Ishikawa (cell line): ENCODE measurements around the gene GRAMD2A.

Experiments
- CEBPB ChIP-seq: IDR thresholded peaks from 2 replicates; pipeline ENCODE4 v1.6.1; 2012
- CREB1 ChIP-seq: IDR thresholded peaks from 2 replicates; pipeline ENCODE4 v1.6.1; 2012; ENCODE audit warnings: low read depth
- EGR1 ChIP-seq: IDR thresholded peaks from 2 replicates; pipeline ENCODE4 v1.6.1; 2012
- EP300 ChIP-seq: IDR thresholded peaks from 2 replicates; pipeline ENCODE4 v1.6.1; 2012; ENCODE audit warnings: borderline replicate concordance
- FOXM1 ChIP-seq: IDR thresholded peaks from 2 replicates; pipeline ENCODE4 v1.6.1; 2012; ENCODE audit warnings: low read depth, borderline replicate concordance
- MAX ChIP-seq: IDR thresholded peaks from 2 replicates; pipeline ENCODE4 v1.6.1; 2012
- NFIC ChIP-seq: IDR thresholded peaks from 2 replicates; pipeline ENCODE4 v1.6.1; 2012
- RAD21 ChIP-seq: IDR thresholded peaks from 2 replicates; pipeline ENCODE4 v1.6.1; 2012; ENCODE audit warnings: low read depth
- REST ChIP-seq: IDR thresholded peaks from 2 replicates; pipeline ENCODE4 v1.6.1; 2012; ENCODE audit warnings: low read depth, mild to moderate bottlenecking
- TAF1 ChIP-seq: IDR thresholded peaks from 2 replicates; pipeline ENCODE4 v1.6.1; 2012; ENCODE audit warnings: low read depth, mild to moderate bottlenecking
- TCF12 ChIP-seq: IDR thresholded peaks from 2 replicates; pipeline ENCODE4 v1.6.1; 2012; ENCODE audit warnings: low read depth
- TEAD4 ChIP-seq: IDR thresholded peaks from 2 replicates; pipeline ENCODE4 v1.6.1; 2012
- YY1 ChIP-seq: IDR thresholded peaks from 2 replicates; pipeline ENCODE4 v1.6.1; 2012; ENCODE audit warnings: low read depth
- ZBTB7A ChIP-seq: IDR thresholded peaks from 2 replicates; pipeline ENCODE4 v1.6.1; 2012; ENCODE audit warnings: low read depth
- TF ChIP-seq, protein P1 (sequence below): IDR thresholded peaks from 2 replicates; pipeline ENCODE4 v1.6.1; 2012

The GRAMD2A gene

GRCh38 chr15:72154316-72154715 is 43.3 kb downstream of the GRAMD2A start:
- no peak for TF ChIP-seq TEAD4
- TF ChIP-seq TCF12 = no peak
- TF ChIP-seq YY1 = no peak
- no peak for TF ChIP-seq TAF1
- TF ChIP-seq REST = no peak
- no peak for TF ChIP-seq NFIC
- TF ChIP-seq CREB1 = no peak
- TF ChIP-seq EGR1 = no peak
- no peak for TF ChIP-seq CEBPB
- no peak for TF ChIP-seq RAD21
- no peak for TF ChIP-seq MAX
- no peak for TF ChIP-seq EP300
- TF ChIP-seq FOXM1 = no peak
- no peak for TF ChIP-seq ZBTB7A
- TF ChIP-seq, protein P1, sequence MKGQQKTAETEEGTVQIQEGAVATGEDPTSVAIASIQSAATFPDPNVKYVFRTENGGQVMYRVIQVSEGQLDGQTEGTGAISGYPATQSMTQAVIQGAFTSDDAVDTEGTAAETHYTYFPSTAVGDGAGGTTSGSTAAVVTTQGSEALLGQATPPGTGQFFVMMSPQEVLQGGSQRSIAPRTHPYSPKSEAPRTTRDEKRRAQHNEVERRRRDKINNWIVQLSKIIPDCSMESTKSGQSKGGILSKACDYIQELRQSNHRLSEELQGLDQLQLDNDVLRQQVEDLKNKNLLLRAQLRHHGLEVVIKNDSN = no peak

DNA sequence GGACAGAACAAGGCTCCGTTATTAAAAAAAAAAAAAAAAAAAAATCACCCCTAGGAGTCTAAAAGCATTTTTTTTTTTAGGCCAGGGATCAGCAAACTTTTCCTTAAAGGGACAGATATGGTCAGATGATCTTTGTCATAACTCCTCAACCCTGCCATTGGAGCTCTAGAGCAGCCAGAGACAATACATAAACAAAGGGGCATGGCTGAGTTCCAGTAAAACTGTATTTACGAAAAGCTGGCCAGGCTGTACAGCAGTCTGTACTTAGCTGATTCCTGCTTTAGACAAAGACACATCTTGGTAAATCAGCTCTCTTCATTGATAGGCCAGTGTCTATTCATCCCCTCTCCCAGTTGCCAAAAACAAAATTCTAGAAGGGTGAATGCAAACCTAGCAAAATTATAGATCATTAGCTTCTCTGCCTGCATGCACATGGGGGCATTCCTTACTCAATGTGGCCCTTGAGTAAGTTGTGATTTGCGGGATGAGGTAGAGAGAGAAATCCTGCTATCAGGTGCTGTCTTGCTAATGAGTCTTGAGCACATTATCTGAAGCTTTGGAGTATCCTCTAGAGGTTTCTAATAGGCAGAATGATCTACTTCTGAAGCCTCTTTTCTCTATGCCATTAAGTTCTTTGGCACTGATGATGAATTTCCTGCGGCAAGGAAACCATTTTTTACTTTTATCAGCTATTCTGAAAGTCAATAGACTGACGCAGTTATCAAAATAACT is 44.2 kb downstream of the GRAMD2A start:
- no peak for TF ChIP-seq CREB1
- no peak for TF ChIP-seq EGR1
- no peak for TF ChIP-seq EP300
- no peak for TF ChIP-seq FOXM1
- TF ChIP-seq TAF1 = no peak
- TF ChIP-seq ZBTB7A = no peak
- TF ChIP-seq YY1 = no peak
- no peak for TF ChIP-seq RAD21
- no peak for TF ChIP-seq TCF12
- no peak for TF ChIP-seq REST
- TF ChIP-seq, protein P1 = no peak
- TF ChIP-seq CEBPB = no peak

- TF ChIP-seq NFIC = no peak
- TF ChIP-seq YY1 = no peak
- TF ChIP-seq FOXM1 = no peak
- no peak for TF ChIP-seq RAD21
- TF ChIP-seq TAF1 = no peak
- no peak for TF ChIP-seq ZBTB7A
- TF ChIP-seq CEBPB = no peak
- TF ChIP-seq, protein P1 = no peak
- no peak for TF ChIP-seq MAX
- TF ChIP-seq TCF12 = no peak
- no peak for TF ChIP-seq EP300
- no peak for TF ChIP-seq REST
- TF ChIP-seq CREB1 = no peak
- no peak for TF ChIP-seq EGR1
- TF ChIP-seq TEAD4 = no peak
These were observed 50.2 kb downstream of the GRAMD2A start for GRCh38 chr15:72147418-72147817.
